ENCODE data around the gene KLF5. TPM values are rescaled to one million over a fixed set of nuclear protein-coding genes. Genes with fewer than 3 reads are reported as not detected.
"Not testable (repeated sequence)": the region's sequence is repeated elsewhere in the genome, so short reads cannot be mapped to it uniquely, and the experiment has no call there.

KLF5 gene
- total RNA-seq, 2 donors from 2014 or later = 334 to 424 TPM

DNA sequence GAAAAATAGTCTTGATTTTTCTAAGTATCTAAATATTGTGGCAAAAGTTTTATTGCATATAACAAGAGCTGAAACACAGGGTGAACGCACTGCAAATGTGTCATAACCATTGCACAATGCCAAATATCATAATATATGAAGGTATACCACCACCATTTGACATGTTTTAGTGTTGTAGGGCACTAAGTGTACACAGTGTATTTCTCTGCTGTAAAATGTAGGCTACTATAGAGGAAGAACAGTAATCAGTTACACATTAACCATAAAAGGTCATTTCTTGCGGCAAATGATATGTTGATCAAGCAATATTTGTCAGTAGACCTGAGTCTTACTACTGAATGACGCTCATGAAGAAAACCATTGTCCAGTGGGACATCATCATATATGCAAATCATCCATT lies 18.3 kb upstream of the KLF5 start:
- TF ChIP-seq, protein P1, sequence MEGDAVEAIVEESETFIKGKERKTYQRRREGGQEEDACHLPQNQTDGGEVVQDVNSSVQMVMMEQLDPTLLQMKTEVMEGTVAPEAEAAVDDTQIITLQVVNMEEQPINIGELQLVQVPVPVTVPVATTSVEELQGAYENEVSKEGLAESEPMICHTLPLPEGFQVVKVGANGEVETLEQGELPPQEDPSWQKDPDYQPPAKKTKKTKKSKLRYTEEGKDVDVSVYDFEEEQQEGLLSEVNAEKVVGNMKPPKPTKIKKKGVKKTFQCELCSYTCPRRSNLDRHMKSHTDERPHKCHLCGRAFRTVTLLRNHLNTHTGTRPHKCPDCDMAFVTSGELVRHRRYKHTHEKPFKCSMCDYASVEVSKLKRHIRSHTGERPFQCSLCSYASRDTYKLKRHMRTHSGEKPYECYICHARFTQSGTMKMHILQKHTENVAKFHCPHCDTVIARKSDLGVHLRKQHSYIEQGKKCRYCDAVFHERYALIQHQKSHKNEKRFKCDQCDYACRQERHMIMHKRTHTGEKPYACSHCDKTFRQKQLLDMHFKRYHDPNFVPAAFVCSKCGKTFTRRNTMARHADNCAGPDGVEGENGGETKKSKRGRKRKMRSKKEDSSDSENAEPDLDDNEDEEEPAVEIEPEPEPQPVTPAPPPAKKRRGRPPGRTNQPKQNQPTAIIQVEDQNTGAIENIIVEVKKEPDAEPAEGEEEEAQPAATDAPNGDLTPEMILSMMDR (IDR thresholded peaks at IDR 0.05) = no peak
- no peaks in the 10 kb centered on the region for H3K9me3 ChIP-seq
- intact Hi-C loops (cut with DNase I) = no loop called here
- no peaks in the 10 kb centered on the region for H3K27me3 ChIP-seq
- no peak for DNase-seq
- peak overlapping the region in 1 of 2 donors; percentile 36 for H3K9ac ChIP-seq (ENCODE audit: low read depth in 2 of 2, low read length in 2 of 2)
- H3K4me1 ChIP-seq = no peaks in the 10 kb centered on the region
- no peak overlapping the region for H3K4me3 ChIP-seq
- H3K27ac ChIP-seq = peak overlapping the region; percentile 75
- H3K36me3 ChIP-seq = no peaks in the 10 kb centered on the region

DNA sequence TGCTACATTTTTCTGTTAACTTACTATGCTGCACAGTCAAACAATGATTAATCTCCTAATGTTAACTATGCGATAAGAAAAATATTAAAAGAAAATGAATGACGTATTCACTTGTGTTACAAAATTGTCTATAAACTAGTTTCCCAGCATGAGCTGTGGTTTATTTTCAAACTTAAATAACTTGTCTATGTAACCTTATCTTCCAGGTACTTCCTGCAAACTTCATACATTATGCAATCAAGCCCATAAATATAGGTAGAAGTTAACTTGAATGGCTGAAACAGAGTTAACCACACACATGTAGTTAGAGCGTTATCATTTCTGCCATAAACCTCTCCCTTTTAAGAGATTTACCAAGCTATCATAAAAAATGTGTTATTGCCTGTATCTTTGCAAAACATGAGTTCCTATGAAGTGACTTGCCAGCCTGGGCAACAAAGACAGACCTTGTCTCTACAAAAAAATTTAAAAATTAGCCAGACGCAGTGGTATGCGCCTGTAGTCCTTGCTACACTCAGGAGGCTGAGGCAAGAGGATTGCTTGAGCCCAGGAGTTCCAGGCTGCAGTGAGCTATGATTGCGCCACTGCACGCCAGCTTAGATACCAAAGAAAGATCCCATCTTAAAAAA lies 17.7 kb upstream of the KLF5 start:
- no peak overlapping the region for H3K4me3 ChIP-seq
- intact Hi-C loops (cut with DNase I) = no loop called here
- peak overlapping the region in 1 of 2 donors; percentile 36 for H3K9ac ChIP-seq (ENCODE audit: low read depth in 2 of 2, low read length in 2 of 2)
- DNase-seq = peak; percentile 57
- TF ChIP-seq, protein P1 (IDR thresholded peaks at IDR 0.05) = no peak
- no peaks in the 10 kb centered on the region for H3K4me1 ChIP-seq
- H3K9me3 ChIP-seq = no peaks in the 10 kb centered on the region
- H3K36me3 ChIP-seq = no peaks in the 10 kb centered on the region
- H3K27me3 ChIP-seq = no peaks in the 10 kb centered on the region
- peak overlapping the region; percentile 75 for H3K27ac ChIP-seq

DNA sequence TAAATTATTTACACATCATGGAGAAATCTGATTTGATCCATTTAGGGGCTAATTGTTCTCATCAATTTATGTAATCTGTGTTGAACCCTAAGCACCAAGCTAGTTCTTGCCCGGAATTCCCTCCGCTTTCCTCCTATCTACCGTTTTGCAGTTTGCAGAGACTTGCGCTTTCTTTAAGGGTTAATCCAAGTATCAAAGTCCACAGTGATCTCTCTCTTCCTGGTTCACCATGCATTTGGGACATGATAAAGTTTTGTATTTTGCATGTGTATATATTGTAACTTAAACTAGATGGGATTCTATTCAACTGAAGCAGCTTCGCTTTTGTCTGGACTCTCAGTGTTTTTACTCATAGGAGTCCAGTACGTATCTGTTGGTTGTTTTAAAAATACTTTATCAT lies 13.8 kb upstream of the KLF5 start:
- Histone ChIP-seq H3K27me3 (no peaks in the 10 kb centered on the region), H3K9me3 (no peaks in the 10 kb centered on the region), H3K9ac (ENCODE audit: low read depth in 2 of 2, low read length in 2 of 2) (peak overlapping the region in 1 of 2 donors; percentile 54), H3K4me1 (no peaks in the 10 kb centered on the region), H3K4me3 (no peak overlapping the region), H3K27ac (peak overlapping the region; percentile 64), H3K36me3 (no peaks in the 10 kb centered on the region)
- intact Hi-C loops (cut with DNase I) = no loop called here
- DNase-seq = no peak
- TF ChIP-seq, protein P1 (IDR thresholded peaks at IDR 0.05) = no peak

DNA sequence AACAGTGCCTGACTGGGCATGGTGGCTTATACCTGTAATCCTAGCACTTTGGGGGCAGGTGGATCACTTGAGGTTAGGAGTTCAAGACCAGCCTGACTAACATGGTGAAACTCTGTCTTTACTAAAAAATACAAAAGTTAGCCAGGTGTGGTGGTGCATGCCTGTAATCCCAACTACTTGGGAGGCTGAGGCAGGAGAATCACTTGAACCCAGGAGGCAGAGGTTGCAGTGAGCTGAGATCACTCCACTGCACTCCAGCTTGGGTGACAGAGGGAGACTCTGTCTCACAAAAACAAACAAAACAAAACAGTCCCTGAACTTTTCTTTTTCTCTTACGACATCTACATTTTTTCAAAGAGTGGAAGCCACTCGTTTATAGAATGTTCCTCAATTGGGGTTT lies 10.2 kb upstream of the KLF5 start:
- intact Hi-C loops (cut with DNase I); H3K9me3 ChIP-seq; H3K4me1 ChIP-seq; DNase-seq; H3K27me3 ChIP-seq; H3K9ac ChIP-seq (ENCODE audit: low read depth in 2 of 2, low read length in 2 of 2); H3K36me3 ChIP-seq; H3K27ac ChIP-seq; H3K4me3 ChIP-seq: not testable (repeated sequence)

DNA sequence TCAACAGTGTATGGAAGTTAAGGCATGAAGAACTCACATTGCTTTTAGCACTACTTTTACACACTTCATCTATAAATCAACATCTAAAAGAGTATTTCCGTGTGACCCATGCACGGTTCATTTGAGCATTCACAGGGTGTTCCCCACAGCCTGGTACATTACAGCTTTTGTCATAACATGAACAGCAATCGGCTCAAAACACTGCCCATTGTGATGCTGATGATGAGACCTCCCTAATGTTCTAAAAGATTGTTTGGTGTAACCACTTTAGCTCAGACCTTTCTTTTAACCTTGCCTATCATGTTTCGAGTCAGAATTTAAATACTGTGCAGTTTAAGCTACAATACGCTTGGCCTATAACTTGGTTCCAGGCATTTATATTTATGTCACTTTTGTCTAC lies 4.1 kb upstream of the KLF5 start:
- Histone ChIP-seq H3K4me3 (no peak overlapping the region), H3K27ac (peak overlapping the region; percentile 32), H3K4me1 (no peaks in the 10 kb centered on the region), H3K9ac (ENCODE audit: low read depth in 2 of 2, low read length in 2 of 2) (peak overlapping the region in 1 of 2 donors; percentile 69), H3K9me3 (no peaks in the 10 kb centered on the region), H3K27me3 (no peaks in the 10 kb centered on the region), H3K36me3 (no peaks in the 10 kb centered on the region)
- DNase-seq = no peak
- TF ChIP-seq, protein P1 (IDR thresholded peaks at IDR 0.05) = no peak
- intact Hi-C loops (cut with DNase I) = loop anchor here (10.0 kb wide), 1 partner anchor 660 kb away; no protein-coding TSS in a partner anchor

DNA sequence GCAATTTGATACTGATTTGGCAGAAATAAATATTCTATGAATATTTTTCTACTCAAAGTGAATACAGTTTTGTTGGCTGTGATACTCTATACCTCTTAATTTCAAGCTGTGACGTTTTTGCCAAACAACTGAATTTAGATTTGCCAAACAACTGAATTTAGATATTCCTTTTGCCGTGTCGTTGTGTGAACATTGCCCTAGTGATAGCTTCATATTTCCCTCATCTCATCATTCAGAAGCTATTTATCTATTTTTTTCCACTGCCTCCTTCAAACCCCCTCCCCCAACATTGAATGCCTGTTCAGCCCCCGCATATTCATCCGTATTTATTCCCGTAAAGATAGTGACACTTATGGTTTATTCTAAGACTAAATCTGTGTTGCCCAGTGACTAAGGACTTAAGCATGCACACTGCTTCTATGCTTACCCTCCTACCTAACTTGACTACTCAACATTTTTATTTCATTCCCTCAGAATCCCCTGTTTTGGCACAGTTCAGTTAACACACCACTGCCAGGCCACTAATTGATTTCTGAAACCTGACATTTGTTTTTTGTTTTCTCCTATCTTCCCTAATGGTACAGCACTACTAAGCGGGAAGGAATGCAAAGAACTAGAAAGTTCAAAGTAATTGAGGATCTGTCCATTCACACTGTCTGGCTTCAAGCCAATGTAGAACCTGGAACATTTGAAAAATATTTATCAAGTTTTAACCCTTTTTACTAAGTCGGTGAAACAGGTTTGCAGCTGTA lies 2.8 kb upstream of the KLF5 start:
- Histone ChIP-seq H3K4me3 (no peak overlapping the region), H3K36me3 (no peaks in the 10 kb centered on the region), H3K27ac (no peak overlapping the region), H3K9me3 (no peaks in the 10 kb centered on the region), H3K9ac (ENCODE audit: low read depth in 2 of 2, low read length in 2 of 2) (peak overlapping the region in 1 of 2 donors; percentile 81), H3K27me3 (no peaks in the 10 kb centered on the region), H3K4me1 (no peaks in the 10 kb centered on the region)
- TF ChIP-seq, protein P1 (IDR thresholded peaks at IDR 0.05) = no peak
- intact Hi-C loops (cut with DNase I) = loop anchor here (10.0 kb wide), 1 partner anchor 659 kb away; no protein-coding TSS in a partner anchor
- no peak for DNase-seq
